ENCODE results near the gene IL10. TPM values are rescaled to one million over a fixed set of nuclear protein-coding genes. Genes with fewer than 3 reads are reported as not detected.

IL10 gene
- total and polyA plus RNA-seq, 4 donors = 0.23 to 3.1 (median 0.87) TPM

DNA sequence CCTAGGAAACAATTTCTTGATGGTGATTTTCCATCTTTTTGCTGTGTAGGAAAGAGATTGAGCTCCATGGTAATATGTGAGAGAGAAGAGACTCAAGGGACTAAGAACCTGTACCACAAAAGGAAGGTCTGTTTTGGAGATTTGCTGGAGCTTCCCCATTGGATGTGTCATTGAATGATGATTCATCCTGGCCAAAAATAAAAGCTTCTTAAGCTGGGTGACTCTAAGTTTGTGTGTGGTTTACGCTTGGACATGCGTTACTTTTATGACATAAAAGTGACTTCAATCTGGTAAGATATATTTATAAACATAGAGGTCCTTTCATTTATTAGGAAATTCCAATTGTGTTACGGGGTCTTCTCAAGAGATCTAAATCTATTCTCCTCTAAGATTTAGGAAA lies 19.2 kb downstream of the IL10 start:
- Histone ChIP-seq H3K27ac (ENCODE audit: low read depth, low read length) (no peak overlapping the region), H3K27me3 (ENCODE audit: control insufficient read depth, insufficient read depth, low read length) (no peaks in the 10 kb centered on the region), H3K36me3 (ENCODE audit: control insufficient read depth, insufficient read depth, low read length) (no peaks in the 10 kb centered on the region), H3K9me3 (ENCODE audit: control insufficient read depth, insufficient read depth, low read length) (no peaks in the 10 kb centered on the region), H3K4me1 (ENCODE audit: control insufficient read depth, insufficient read depth, low read length) (no peaks in the 10 kb centered on the region), H3K4me3 (ENCODE audit: low read depth, low read length) (no peak overlapping the region)
- DNase-seq (ENCODE audit: low read depth in 4 of 6, low spot score in 6 of 6) = no peak
- no CpG with 5 or more reads among the region's 3 CpGs for WGBS (ENCODE audit: insufficient coverage)

DNA sequence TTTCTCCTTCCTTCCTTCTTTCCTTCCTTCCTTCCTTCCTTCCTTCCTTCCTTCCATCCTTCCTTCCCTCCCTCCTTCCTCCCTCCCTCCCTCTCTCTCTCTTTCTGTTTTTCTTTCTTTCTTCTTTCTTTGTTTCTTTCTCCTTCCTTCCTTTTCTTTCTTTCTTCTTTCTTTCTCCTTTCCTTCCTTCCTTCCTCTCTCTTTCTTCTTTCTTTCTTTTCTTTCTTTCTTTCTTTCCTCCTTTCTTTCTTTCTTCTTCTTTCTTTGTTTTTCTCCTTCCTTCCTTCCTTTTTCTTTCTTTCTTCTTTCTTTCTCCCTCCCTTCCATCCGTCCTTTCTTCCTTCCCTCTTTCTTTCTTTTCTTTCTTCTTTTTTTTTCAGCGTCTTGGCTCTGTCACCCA lies 19.8 kb downstream of the IL10 start:
- H3K9me3 ChIP-seq (ENCODE audit: control insufficient read depth, insufficient read depth, low read length) = no peaks in the 10 kb centered on the region
- no peaks in the 10 kb centered on the region for H3K27me3 ChIP-seq (ENCODE audit: control insufficient read depth, insufficient read depth, low read length)
- H3K4me3 ChIP-seq (ENCODE audit: low read depth, low read length) = no peak overlapping the region
- H3K27ac ChIP-seq (ENCODE audit: low read depth, low read length) = no peak overlapping the region
- no peak for DNase-seq (ENCODE audit: low read depth in 4 of 6, low spot score in 6 of 6)
- no peaks in the 10 kb centered on the region for H3K36me3 ChIP-seq (ENCODE audit: control insufficient read depth, insufficient read depth, low read length)
- H3K4me1 ChIP-seq (ENCODE audit: control insufficient read depth, insufficient read depth, low read length) = no peaks in the 10 kb centered on the region
- 83% methylated on average over 2 of the region's 2 CpGs for WGBS (ENCODE audit: insufficient coverage)

- H3K27ac ChIP-seq (ENCODE audit: low read depth, low read length) = no peak overlapping the region
- H3K36me3 ChIP-seq (ENCODE audit: control insufficient read depth, insufficient read depth, low read length) = no peaks in the 10 kb centered on the region
- no peak for DNase-seq (ENCODE audit: low read depth in 4 of 6, low spot score in 6 of 6)
- no peaks in the 10 kb centered on the region for H3K9me3 ChIP-seq (ENCODE audit: control insufficient read depth, insufficient read depth, low read length)
- WGBS (ENCODE audit: insufficient coverage) = 51% methylated on average over 3 of the region's 5 CpGs
- H3K4me1 ChIP-seq (ENCODE audit: control insufficient read depth, insufficient read depth, low read length) = no peaks in the 10 kb centered on the region
- H3K27me3 ChIP-seq (ENCODE audit: control insufficient read depth, insufficient read depth, low read length) = no peaks in the 10 kb centered on the region
- no peak overlapping the region for H3K4me3 ChIP-seq (ENCODE audit: low read depth, low read length)
These were observed 20.4 kb downstream of the IL10 start for GRCh38 chr1:206751891-206752290.

DNA sequence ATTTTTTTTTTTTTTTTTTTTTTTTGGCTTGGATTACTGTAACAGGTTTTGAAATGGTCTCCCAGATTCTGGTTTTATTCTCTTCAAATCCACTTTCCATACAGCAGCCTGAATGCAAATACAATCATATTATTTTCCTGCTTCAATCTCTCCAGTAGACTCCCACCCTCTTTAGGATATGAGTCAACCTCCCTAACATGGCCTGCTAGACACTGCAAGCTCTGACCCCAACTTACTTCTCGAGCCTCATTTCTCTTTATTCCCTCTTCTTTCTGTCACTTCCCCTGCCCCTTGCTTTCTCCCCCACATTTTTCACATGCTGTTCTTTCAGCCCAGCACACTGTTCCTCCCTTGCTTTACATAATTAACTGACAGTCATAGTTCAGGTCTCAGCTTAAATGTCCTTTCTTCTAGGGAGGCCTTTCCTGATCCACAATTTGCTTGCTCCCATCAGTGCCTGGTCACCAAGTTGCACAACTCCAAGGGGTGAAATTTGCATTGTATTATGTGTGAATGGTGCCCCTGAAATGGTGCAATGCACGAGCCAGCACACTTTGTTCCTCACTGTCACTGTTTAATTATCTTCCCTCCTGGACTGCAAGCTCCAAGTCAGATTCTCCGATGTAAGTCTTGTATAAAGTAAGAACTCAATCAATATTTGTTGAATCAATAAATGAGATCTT lies 23.8 kb downstream of the IL10 start:
- H3K4me3 ChIP-seq (ENCODE audit: low read depth, low read length) = no peak overlapping the region
- no peaks in the 10 kb centered on the region for H3K36me3 ChIP-seq (ENCODE audit: control insufficient read depth, insufficient read depth, low read length)
- H3K27me3 ChIP-seq (ENCODE audit: control insufficient read depth, insufficient read depth, low read length) = no peaks in the 10 kb centered on the region
- 82% methylated on average over 1 of the region's 3 CpGs for WGBS (ENCODE audit: insufficient coverage)
- DNase-seq (ENCODE audit: low read depth in 4 of 6, low spot score in 6 of 6) = no peak
- H3K4me1 ChIP-seq (ENCODE audit: control insufficient read depth, insufficient read depth, low read length) = no peaks in the 10 kb centered on the region
- H3K27ac ChIP-seq (ENCODE audit: low read depth, low read length) = no peak overlapping the region
- H3K9me3 ChIP-seq (ENCODE audit: control insufficient read depth, insufficient read depth, low read length) = no peaks in the 10 kb centered on the region

DNA sequence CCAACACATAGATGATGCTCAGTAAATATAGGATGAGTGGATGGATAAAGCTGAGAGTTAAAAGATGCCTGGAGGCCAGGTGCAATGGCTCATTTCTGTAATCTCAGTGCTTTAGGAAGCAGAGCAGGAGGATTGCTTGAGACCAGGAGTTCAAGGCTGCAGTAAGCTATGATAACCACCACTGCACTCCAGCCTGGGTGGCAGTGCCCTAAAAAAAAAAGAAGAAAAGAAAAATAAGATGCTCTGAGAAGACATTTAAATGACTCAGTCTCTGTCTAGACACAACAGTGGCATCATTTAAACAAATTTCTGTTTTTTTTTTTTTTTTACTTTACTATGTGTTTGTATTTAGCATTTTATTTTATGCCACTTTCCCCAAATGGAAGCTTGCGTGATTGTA lies 27.0 kb downstream of the IL10 start:
- Histone ChIP-seq H3K27me3 (ENCODE audit: control insufficient read depth, insufficient read depth, low read length) (no peaks in the 10 kb centered on the region), H3K36me3 (ENCODE audit: control insufficient read depth, insufficient read depth, low read length) (no peaks in the 10 kb centered on the region)

DNA sequence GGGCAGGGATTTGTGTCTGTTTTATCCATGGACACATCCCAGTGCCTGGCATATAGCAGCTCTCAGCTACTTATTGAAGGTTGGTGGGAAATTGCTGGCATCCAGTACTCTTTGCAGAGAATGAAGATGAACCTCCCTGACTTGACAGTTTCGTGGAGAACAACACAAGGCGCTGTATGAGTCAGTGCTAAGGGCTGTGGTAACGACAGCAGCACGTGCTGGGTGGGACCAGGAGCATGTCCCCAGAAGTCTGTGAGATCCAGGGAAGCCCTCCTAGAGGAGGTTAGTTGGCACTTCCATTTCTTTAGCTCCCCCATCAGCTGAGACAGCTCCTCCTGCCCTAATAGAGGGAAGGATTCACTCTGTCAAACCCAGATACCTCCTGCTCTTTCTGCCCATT lies 27.6 kb downstream of the IL10 start:
- 88% methylated on average over 4 of the region's 4 CpGs for WGBS (ENCODE audit: insufficient coverage)
- DNase-seq (ENCODE audit: low read depth in 4 of 6, low spot score in 6 of 6) = no peak
- Histone ChIP-seq H3K4me3 (ENCODE audit: low read depth, low read length) (no peak overlapping the region), H3K9me3 (ENCODE audit: control insufficient read depth, insufficient read depth, low read length) (no peaks in the 10 kb centered on the region), H3K27ac (ENCODE audit: low read depth, low read length) (no peak overlapping the region), H3K27me3 (ENCODE audit: control insufficient read depth, insufficient read depth, low read length) (no peaks in the 10 kb centered on the region), H3K4me1 (ENCODE audit: control insufficient read depth, insufficient read depth, low read length) (no peaks in the 10 kb centered on the region), H3K36me3 (ENCODE audit: control insufficient read depth, insufficient read depth, low read length) (no peaks in the 10 kb centered on the region)

More for the DNA sequence above, 27.0 kb downstream of the IL10 start:
- no peak for DNase-seq (ENCODE audit: low read depth in 4 of 6, low spot score in 6 of 6)
- Histone ChIP-seq H3K4me1 (ENCODE audit: control insufficient read depth, insufficient read depth, low read length) (no peaks in the 10 kb centered on the region), H3K27ac (ENCODE audit: low read depth, low read length) (no peak overlapping the region), H3K9me3 (ENCODE audit: control insufficient read depth, insufficient read depth, low read length) (no peaks in the 10 kb centered on the region), H3K4me3 (ENCODE audit: low read depth, low read length) (no peak overlapping the region)
- no CpG with 5 or more reads among the region's 1 CpG for WGBS (ENCODE audit: insufficient coverage)

- Histone ChIP-seq H3K36me3 (ENCODE audit: control insufficient read depth, insufficient read depth, low read length) (no peaks in the 10 kb centered on the region), H3K27ac (ENCODE audit: low read depth, low read length) (no peak overlapping the region), H3K4me3 (ENCODE audit: low read depth, low read length) (no peak overlapping the region), H3K4me1 (ENCODE audit: control insufficient read depth, insufficient read depth, low read length) (no peaks in the 10 kb centered on the region), H3K27me3 (ENCODE audit: control insufficient read depth, insufficient read depth, low read length) (no peaks in the 10 kb centered on the region), H3K9me3 (ENCODE audit: control insufficient read depth, insufficient read depth, low read length) (no peaks in the 10 kb centered on the region)
- no peak for DNase-seq (ENCODE audit: low read depth in 4 of 6, low spot score in 6 of 6)
- 100% methylated on average over 2 of the region's 13 CpGs for WGBS (ENCODE audit: insufficient coverage)
These were observed 29.4 kb downstream of the IL10 start for GRCh38 chr1:206742719-206743383.

GRCh38 chr1:206741142-206741701 lies 31.1 kb downstream of the IL10 start:
- Histone ChIP-seq H3K4me3 (ENCODE audit: low read depth, low read length) (no peak overlapping the region), H3K9me3 (ENCODE audit: control insufficient read depth, insufficient read depth, low read length) (no peaks in the 10 kb centered on the region), H3K27ac (ENCODE audit: low read depth, low read length) (no peak overlapping the region), H3K27me3 (ENCODE audit: control insufficient read depth, insufficient read depth, low read length) (no peaks in the 10 kb centered on the region), H3K4me1 (ENCODE audit: control insufficient read depth, insufficient read depth, low read length) (no peaks in the 10 kb centered on the region), H3K36me3 (ENCODE audit: control insufficient read depth, insufficient read depth, low read length) (peaks cover 3% of the 10 kb centered on the region)
- WGBS (ENCODE audit: insufficient coverage) = 79% methylated on average over 5 of the region's 6 CpGs
- DNase-seq (ENCODE audit: low read depth in 4 of 6, low spot score in 6 of 6) = no peak

DNA sequence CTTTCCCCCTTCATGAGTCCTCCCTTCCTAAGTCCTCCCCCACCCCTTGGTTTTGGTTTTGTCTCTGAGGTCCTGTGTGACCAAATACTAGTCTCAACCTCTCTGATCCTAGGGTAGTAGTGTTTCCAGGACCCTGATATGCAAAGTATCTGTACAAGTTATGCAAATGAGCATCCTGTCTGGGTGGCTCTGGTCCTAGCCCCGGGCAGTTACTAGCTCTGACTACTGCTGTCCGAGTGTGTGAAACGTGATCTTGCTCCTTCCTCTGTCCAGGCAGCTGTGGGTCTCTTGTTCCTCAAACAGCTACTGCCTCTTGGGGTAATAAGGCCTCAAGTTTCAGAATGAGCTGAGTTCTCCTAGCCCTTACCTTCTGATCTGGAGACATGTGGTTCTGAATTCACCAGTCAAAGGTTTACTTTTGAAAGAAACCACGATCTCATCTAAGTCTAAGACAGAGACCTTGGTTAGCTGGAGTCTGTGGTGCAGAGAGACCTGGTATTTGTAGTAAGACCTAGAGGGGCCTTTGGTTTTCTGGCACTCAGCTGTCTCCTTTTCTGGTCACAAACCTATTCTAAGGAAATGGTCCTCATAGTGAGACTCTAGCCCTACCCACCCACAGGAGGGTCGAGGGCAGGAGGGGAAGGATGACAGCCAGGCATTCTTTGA lies 32.8 kb downstream of the IL10 start:
- Histone ChIP-seq H3K36me3 (ENCODE audit: control insufficient read depth, insufficient read depth, low read length) (peaks cover 11% of the 10 kb centered on the region), H3K27me3 (ENCODE audit: control insufficient read depth, insufficient read depth, low read length) (no peaks in the 10 kb centered on the region), H3K9me3 (ENCODE audit: control insufficient read depth, insufficient read depth, low read length) (no peaks in the 10 kb centered on the region), H3K4me1 (ENCODE audit: control insufficient read depth, insufficient read depth, low read length) (no peaks in the 10 kb centered on the region), H3K4me3 (ENCODE audit: low read depth, low read length) (no peak overlapping the region), H3K27ac (ENCODE audit: low read depth, low read length) (no peak overlapping the region)
- no peak for DNase-seq (ENCODE audit: low read depth in 4 of 6, low spot score in 6 of 6)
- WGBS (ENCODE audit: insufficient coverage) = 41% methylated on average over 3 of the region's 5 CpGs

Measured in spinal cord (tissue), 10 donors.